Stimulated activated CD4-positive, alpha-beta T cell treated with anti-CD3 and anti-CD28 coated beads, Interleukin-15, amount 100 ng/mL, for 1 hour (primary cell): ENCODE measurements around the gene CCN5.
A peak's percentile ranks its signal among the peaks of the same experiment; 100 is the strongest.

Experiments
- DNase-seq, 2 donors: peaks; one replicate each; pipeline ENCODE4 v3.0.0-alpha.2; 2020; ENCODE audit warnings: low read depth in 1 of 2, low spot score in 1 of 2

The CCN5 gene

GRCh38 chr20:44735816-44736169 lies 20.6 kb downstream of the CCN5 start:
- no peak for DNase-seq

GRCh38 chr20:44736170-44737021 lies 21.2 kb downstream of the CCN5 start:
- no peak for DNase-seq

GRCh38 chr20:44737116-44737515 lies 21.9 kb downstream of the CCN5 start:
- no peak for DNase-seq

DNA sequence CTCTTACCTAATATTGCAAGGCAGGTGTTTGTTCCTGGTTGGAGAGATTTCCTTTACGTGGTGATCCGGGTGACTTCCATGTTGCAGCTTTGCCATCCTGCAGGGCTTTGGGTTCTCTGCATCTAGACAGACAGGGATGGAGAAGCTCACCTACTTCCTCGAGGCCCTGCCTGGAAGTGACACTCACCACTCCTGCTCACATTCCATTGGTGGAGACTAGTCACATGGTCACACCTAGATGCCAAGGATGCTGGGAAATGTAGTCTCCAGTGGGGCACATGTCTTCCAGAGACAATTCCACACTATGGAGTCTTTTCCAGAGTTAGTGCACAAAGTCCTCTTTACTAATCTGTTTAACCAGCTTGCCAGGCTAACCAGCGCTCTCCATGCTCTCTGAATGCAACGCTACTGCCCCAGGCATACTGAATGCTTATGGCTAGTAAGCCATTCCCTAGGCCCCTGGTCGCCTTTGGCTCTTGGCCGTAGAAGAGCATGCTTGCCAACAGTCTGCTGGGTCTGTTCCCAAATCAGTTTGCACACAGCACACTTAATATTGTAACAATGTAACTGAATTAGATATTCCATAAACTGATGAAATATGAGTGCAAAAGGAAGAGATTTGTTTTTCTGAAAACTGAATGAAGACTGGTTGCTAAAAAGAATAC lies 23.8 kb downstream of the CCN5 start:
- DNase-seq, result no peak

DNA sequence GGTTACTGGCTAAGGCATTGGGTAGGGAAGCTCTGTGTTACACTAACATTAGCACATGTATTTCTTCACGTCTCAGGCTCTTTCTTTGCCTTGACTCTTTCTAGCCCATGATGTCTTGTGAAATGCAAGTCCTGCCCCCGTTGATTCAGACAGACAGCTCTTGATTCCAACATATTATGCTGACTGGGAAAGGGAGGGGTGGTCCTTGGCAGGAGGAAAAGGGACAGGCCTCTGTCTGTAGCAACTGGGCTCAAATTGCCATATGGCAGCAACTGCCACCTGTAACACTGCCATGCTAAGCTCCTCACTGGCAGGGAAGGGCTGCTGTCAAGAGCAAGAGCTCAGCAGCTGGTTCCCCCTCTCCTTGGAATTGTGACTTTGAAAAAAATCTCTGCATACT lies 24.8 kb downstream of the CCN5 start:
- no peak for DNase-seq

DNA sequence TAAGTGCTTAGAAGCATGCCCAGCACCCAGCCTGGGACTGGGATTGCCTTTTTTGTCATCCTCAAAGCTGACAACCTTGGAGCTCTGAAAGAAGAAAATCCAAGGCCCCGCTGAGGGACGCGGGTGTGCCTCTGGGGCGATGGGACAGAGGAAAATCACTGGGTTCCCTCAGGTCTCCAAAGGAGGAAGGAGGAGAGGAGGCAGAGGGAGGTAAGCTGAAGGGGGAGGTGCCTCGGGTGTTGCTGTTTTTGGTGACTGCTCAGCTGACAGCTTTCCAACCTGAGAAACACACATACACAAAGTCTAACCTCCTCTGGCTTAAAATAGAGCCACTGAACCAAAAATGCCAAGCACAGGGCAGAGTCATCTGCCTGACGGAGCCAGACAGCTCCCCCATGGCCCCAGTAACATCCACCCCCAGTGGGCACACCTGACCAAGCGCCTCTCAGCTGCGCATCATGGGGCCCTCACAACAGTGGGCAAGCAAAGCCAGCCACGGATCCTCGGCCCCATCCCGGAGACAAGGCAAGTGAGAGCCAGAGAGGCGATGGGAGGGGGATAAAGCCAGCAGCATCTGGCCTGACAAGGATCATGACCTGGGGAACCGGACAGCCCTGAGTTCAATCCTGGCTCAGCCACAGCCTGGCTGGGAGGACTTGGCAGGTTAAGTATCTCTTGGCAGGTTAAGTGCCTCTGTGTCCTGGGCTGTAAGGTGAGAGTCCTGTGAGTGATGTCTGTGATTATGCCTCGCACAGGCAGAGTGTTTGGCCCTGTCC lies 27.3 kb downstream of the CCN5 start:
- no peak for DNase-seq

DNA sequence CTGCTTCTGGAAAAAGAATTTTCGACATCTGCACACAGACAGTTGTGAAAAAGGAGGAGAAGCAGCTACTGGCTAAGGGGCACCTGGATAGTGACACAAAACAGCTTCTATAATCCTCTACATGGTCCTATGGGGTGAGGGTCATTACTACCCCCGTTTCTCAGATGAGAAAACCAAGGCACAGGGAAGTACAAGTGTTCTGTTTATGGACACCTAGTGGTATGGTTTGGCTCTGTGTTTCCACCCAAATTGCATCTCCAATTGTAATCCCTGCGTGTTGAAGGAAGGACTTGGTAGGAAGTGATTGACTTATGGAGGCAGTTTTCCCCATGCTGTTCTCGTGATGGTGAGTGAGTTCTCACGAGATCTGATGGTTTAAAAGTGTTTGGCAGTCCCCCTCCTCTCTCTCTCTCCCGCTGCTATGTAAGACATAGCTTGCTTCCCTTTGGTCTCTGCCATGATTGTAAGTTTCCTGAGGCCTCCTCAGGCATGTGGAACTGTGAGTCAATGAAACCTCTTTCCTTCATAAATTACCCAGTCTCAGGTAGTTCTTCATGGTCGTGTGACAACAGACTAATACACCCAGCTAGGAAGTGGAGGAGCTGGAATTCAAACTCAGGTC lies 28.0 kb downstream of the CCN5 start:
- DNase-seq, result no peak

DNA sequence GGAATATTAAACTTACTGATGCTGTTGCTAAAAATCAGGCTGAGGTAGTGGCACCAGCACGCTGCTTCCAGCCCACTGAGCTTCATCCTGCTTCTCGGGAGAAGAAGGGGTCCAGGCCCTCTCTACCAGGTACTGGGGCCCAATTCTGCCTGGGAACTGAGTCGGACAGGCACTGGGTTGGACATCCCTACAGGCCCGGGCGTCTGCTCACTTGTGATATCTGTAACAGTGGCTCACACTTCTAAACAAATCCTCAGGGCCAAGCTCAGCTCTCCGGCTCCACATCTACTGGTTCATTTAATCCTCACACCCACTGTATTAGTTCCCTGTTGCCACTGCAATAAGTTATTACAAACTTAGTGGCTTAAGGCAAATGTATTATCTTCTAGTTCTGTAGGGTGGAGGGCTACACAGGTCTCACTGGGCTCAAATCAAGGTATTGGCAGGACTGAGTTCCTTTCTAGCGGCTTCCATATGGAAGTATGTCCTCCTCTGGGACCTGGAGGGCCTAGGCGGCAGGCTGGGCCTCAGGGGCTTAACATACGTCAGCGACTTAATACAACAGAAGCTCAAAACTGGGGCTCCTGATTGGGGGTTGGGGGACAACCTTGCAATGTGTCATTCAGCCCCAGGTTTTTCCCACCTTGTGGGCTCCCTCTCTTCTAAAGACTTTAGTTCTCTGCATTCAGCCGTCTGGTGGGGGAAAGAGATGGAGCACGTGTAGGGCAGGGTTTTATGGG lies 28.9 kb downstream of the CCN5 start:
- no peak for DNase-seq

- DNase-seq, result no peak
These were observed 30.0 kb downstream of the CCN5 start for GRCh38 chr20:44745122-44745597.

DNA sequence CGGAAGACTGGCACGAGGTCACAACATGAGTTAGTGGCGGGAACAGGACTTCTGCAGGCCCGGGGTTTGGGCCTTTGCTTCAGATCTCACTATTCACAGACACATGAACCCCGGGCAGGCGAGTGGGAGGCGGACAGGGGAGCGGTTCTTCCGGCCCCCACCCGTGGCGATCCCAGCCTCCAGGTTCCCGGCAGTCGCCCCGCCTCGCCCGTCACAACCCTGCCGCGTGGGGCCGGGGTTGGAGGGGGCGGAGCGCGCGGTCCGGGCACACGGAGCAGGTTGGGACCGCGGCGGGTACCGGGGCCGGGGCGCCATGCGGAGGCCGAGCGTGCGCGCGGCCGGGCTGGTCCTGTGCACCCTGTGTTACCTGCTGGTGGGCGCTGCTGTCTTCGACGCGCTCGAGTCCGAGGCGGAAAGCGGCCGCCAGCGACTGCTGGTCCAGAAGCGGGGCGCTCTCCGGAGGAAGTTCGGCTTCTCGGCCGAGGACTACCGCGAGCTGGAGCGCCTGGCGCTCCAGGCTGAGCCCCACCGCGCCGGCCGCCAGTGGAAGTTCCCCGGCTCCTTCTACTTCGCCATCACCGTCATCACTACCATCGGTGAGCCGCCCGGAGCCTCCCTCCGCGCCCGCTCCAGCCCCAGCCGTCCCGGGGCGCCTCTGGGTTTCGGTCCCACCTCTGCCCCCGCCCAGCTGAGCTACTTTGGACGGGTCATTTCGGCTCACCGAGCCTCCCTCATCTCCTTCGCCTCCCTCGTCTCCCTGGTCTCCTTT lies 30.6 kb downstream of the CCN5 start, which contains the start of gene KCNK15:
TSS of gene KCNK15 (plus strand) at position 268 of the 769 bp plus-strand sequence. CDS start at position 314, 46 bp downstream.
- DNase-seq, result peak in 1 of 2 donors; percentile 46

- no peak for DNase-seq
These were observed 31.4 kb downstream of the CCN5 start for GRCh38 chr20:44746367-44747165.

GRCh38 chr20:44747166-44748004 lies 32.2 kb downstream of the CCN5 start:
- peak in 1 of 2 donors; percentile 39 for DNase-seq

GRCh38 chr20:44748005-44748370 lies 32.8 kb downstream of the CCN5 start:
- DNase-seq, result no peak

- no peak for DNase-seq
These were observed 35.1 kb downstream of the CCN5 start for GRCh38 chr20:44750081-44750805.

- no peak for DNase-seq
These were observed 37.1 kb downstream of the CCN5 start for GRCh38 chr20:44752099-44752931.

DNA sequence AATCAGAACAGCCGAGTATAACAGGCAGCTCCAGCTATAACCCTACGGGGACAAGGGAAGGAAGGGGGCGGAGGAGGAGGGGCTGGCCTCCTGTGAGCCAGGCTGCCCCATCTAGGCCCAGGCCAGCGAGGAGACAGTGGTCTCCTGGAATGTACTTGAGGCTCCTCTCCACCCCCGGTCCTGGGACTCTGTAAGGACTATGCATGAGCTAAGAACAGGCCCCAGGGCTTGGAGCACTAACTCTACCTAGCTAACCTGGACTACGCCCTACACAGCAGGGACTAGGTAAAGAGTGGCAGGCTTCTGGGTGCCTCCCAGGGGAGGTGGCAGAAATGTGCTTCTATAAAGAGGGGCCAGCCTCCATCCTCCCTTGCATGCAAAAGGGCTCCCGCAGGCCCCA lies 39.4 kb downstream of the CCN5 start:
- no peak for DNase-seq
